GM12891 (cell line): Measurements from ENCODE around the gene C15orf39.

Source experiments
- POLR2A ChIP-seq: IDR thresholded peaks from 2 replicates; pipeline ENCODE4 v1.6.1; 2011; ENCODE audit warnings: low read depth, low read length, control low read depth
- POLR2AphosphoS5 ChIP-seq: IDR thresholded peaks from 2 replicates; pipeline ENCODE4 v1.6.1; 2011; ENCODE audit warnings: low read depth, low read length, control low read depth
- SPI1 ChIP-seq: IDR thresholded peaks from 2 replicates; pipeline ENCODE4 v1.6.1; 2011; ENCODE audit warnings: low read depth, low read length, control low read depth
- TAF1 ChIP-seq: IDR thresholded peaks from 2 replicates; pipeline ENCODE4 v1.6.1; 2011; ENCODE audit warnings: low read depth, low read length, control low read depth

GRCh38 chr15:75191235-75191634, 10.4 kb upstream of the C15orf39 start:
- TF ChIP-seq POLR2AphosphoS5: no peak
- TF ChIP-seq POLR2A: no peak
- TF ChIP-seq TAF1: no peak
- TF ChIP-seq SPI1: no peak
